Measurements from ENCODE around the gene CCDC73. TPM values are rescaled to one million over a fixed set of nuclear protein-coding genes. Genes with fewer than 3 reads are reported as not detected.

Gene CCDC73
- total and polyA plus RNA-seq, 2 donors (not counting 1 experiment from before 2014, with no cell fraction given), result 0.05 TPM; not detected in 1

DNA sequence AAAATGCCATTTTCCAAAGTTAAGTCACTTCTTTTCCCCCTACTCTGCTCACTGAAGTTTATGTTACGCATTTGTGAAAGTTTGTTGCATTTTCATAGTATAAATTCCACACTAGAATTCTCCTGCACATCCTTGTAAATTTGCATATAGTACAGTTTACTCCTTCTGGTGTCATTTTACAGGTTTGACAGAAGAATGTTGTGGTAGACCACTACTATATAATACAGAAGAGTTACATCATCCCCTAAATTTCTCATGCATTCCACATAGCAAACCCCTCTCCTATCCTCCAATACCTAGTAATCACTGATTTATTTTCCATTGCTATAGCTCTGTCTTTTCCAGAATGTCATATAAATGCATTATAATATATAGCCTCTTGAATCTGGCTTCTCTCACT, 64.5 kb downstream of the CCDC73 start:
- no CpG with 5 or more reads among the region's 1 CpG for WGBS (ENCODE audit: insufficient coverage)
- CTCF ChIA-PET, result no interaction called here
- Histone ChIP-seq H3K9ac (ENCODE audit: low read length) (no peak overlapping the region), H3K27me3 (replicated peaks in 1 of 4; ENCODE audit: control extremely low read depth in 1 of 4, control insufficient read depth in 3 of 4, insufficient read depth in 4 of 4, low read length in 3 of 4) (no peaks in the 10 kb centered on the region), H3K36me3 (replicated peaks in 1 of 2; ENCODE audit: control extremely low read depth in 1 of 2, control insufficient read depth in 1 of 2, extremely low read depth in 1 of 2, insufficient read depth in 2 of 2, low read length in 1 of 2) (no peaks in the 10 kb centered on the region), H3K79me2 (ENCODE audit: control insufficient read depth, insufficient read depth, low read length) (no peaks in the 10 kb centered on the region), H2AFZ (ENCODE audit: insufficient read depth, low read depth, low read length, poor library complexity, severe bottlenecking) (no peak overlapping the region), H3K27ac (ENCODE audit: low read length in 2 of 2) (no peak overlapping the region), H4K20me1 (ENCODE audit: control insufficient read depth, insufficient read depth, low read length, poor library complexity, severe bottlenecking) (no peaks in the 10 kb centered on the region), H3K4me2 (replicated peaks; ENCODE audit: low read depth, low read length, poor library complexity, severe bottlenecking) (no peak overlapping the region), H3K4me3 (ENCODE audit: control extremely low read depth in 1 of 5, extremely low read depth in 1 of 5, insufficient read depth in 1 of 5, low read depth in 2 of 5, low read length in 4 of 5) (no peak overlapping the region), H3K4me1 (ENCODE audit: control insufficient read depth in 2 of 2, insufficient read depth in 2 of 2, low read length in 2 of 2) (no peaks in the 10 kb centered on the region), H3K9me3 (ENCODE audit: control extremely low read depth in 1 of 3, control insufficient read depth in 2 of 3, insufficient read depth in 1 of 3, low read length in 2 of 3) (peaks cover 0 to 7% (median 0%) of the 10 kb centered on the region in 3 donors)
- ATAC-seq (ENCODE audit: low read depth), result no peak
- no peak for DNase-seq
- Mint-ChIP-seq H3K9me3 (ENCODE audit: insufficient read depth) (peaks cover 2% of the 10 kb centered on the region), H3K4me1 (no peaks in the 10 kb centered on the region), H3K4me3 (no peak overlapping the region), H3K27me3 (peaks cover 36% of the 10 kb centered on the region), H3K27ac (no peak overlapping the region)
- POLR2A ChIA-PET, result no interaction called here
- no peak for TF ChIP-seq EZH2 (IDR thresholded peaks at IDR 0.05; ENCODE audit: borderline replicate concordance, insufficient read depth, low read depth, low read length, poor library complexity, severe bottlenecking)
- TF ChIP-seq, protein P1, sequence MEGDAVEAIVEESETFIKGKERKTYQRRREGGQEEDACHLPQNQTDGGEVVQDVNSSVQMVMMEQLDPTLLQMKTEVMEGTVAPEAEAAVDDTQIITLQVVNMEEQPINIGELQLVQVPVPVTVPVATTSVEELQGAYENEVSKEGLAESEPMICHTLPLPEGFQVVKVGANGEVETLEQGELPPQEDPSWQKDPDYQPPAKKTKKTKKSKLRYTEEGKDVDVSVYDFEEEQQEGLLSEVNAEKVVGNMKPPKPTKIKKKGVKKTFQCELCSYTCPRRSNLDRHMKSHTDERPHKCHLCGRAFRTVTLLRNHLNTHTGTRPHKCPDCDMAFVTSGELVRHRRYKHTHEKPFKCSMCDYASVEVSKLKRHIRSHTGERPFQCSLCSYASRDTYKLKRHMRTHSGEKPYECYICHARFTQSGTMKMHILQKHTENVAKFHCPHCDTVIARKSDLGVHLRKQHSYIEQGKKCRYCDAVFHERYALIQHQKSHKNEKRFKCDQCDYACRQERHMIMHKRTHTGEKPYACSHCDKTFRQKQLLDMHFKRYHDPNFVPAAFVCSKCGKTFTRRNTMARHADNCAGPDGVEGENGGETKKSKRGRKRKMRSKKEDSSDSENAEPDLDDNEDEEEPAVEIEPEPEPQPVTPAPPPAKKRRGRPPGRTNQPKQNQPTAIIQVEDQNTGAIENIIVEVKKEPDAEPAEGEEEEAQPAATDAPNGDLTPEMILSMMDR (IDR thresholded peaks at IDR 0.05), result no peak
- intact Hi-C loops (cut with micrococcal nuclease), result no loop called here

DNA sequence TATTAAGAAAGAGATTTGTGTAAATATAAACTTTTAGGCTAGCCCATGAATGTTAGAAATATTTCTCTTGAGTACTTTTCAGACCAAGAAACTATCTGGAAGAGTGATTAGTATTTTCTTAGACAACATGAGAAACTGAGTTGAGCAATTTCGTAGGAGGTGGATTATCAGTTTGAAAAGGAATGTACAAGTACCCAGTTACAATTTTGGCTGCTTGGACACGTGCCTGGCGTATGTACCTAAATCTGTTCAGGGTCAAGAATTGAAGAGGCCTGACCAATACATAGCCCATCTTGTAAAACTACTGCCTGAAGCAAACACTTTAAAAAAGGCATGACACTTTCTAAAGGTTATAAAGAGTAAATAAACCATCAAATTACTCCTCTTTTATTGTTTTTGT, 71.1 kb downstream of the CCDC73 start:
- H3K9me3 ChIP-seq (ENCODE audit: control extremely low read depth in 1 of 3, control insufficient read depth in 2 of 3, insufficient read depth in 1 of 3, low read length in 2 of 3), result no peaks in the 10 kb centered on the region
- Mint-ChIP-seq H3K9me3 (ENCODE audit: insufficient read depth) (no peaks in the 10 kb centered on the region), H3K27ac (no peak overlapping the region), H3K4me1 (no peaks in the 10 kb centered on the region), H3K4me3 (no peak overlapping the region), H3K27me3 (peaks cover 15% of the 10 kb centered on the region)
- H3K79me2 ChIP-seq (ENCODE audit: control insufficient read depth, insufficient read depth, low read length), result no peaks in the 10 kb centered on the region
- POLR2A ChIA-PET, result no interaction called here
- no peaks in the 10 kb centered on the region for H4K20me1 ChIP-seq (ENCODE audit: control insufficient read depth, insufficient read depth, low read length, poor library complexity, severe bottlenecking)
- H3K4me2 ChIP-seq (replicated peaks; ENCODE audit: low read depth, low read length, poor library complexity, severe bottlenecking), result no peak overlapping the region
- TF ChIP-seq, protein P1 (IDR thresholded peaks at IDR 0.05), result no peak
- TF ChIP-seq EZH2 (IDR thresholded peaks at IDR 0.05; ENCODE audit: borderline replicate concordance, insufficient read depth, low read depth, low read length, poor library complexity, severe bottlenecking), result no peak
- no peak overlapping the region for H3K4me3 ChIP-seq (ENCODE audit: control extremely low read depth in 1 of 5, extremely low read depth in 1 of 5, insufficient read depth in 1 of 5, low read depth in 2 of 5, low read length in 4 of 5)
- CTCF ChIA-PET, result no interaction called here
- H3K4me1 ChIP-seq (ENCODE audit: control insufficient read depth in 2 of 2, insufficient read depth in 2 of 2, low read length in 2 of 2), result no peaks in the 10 kb centered on the region
- DNase-seq (no peak), ATAC-seq (ENCODE audit: low read depth) (no peak)
- intact Hi-C loops (cut with micrococcal nuclease), result no loop called here
- no peak overlapping the region for H2AFZ ChIP-seq (ENCODE audit: insufficient read depth, low read depth, low read length, poor library complexity, severe bottlenecking)
- no peak overlapping the region for H3K9ac ChIP-seq (ENCODE audit: low read length)
- no CpG with 5 or more reads among the region's 3 CpGs for WGBS (ENCODE audit: insufficient coverage)
- no peaks in the 10 kb centered on the region for H3K36me3 ChIP-seq (replicated peaks in 1 of 2; ENCODE audit: control extremely low read depth in 1 of 2, control insufficient read depth in 1 of 2, extremely low read depth in 1 of 2, insufficient read depth in 2 of 2, low read length in 1 of 2)
- no peak overlapping the region for H3K27ac ChIP-seq (ENCODE audit: low read length in 2 of 2)
- no peaks in the 10 kb centered on the region for H3K27me3 ChIP-seq (replicated peaks in 1 of 4; ENCODE audit: control extremely low read depth in 1 of 4, control insufficient read depth in 3 of 4, insufficient read depth in 4 of 4, low read length in 3 of 4)

Data from B cell (primary cell).